Upper lobe of left lung (tissue), 6 donors: ENCODE results near the gene PLD3. TPM values are rescaled to one million over a fixed set of nuclear protein-coding genes. Genes with fewer than 3 reads are reported as not detected.
A peak's percentile ranks its signal among the peaks of the same experiment; 100 is the strongest.

Experiments used
- ATAC-seq, 2 donors: fragments of 200-7000 bp; cut with Tn5 transposase; one replicate each; pipeline ENCODE4 v1.9.1; 2022; ENCODE audit warnings: mild to moderate bottlenecking in 2 of 2, moderate library complexity in 2 of 2; ENCODE audit not compliant: low FRiP score in 2 of 2
- DNase-seq, 2 donors: peaks; one replicate each; pipeline ENCODE4 v3.0.0-alpha.2; 2019 to 2020
- H3K27ac ChIP-seq, 4 donors: fragments of 200-600 bp; sonication (generic); one replicate each; pipeline ENCODE4 v1.5.1; 2016 to 2019
- H3K27me3 ChIP-seq, 4 donors: fragments of 200-600 bp; sonication (generic); one replicate each; pipeline ENCODE4 v1.5.1; 2017 to 2019
- H3K36me3 ChIP-seq, 4 donors: fragments of 200-600 bp; sonication (generic); one replicate each; pipeline ENCODE4 v1.5.1; 2016 to 2019
- H3K4me1 ChIP-seq, 4 donors: fragments of 200-600 bp; sonication (generic); one replicate each; pipeline ENCODE4 v1.5.1; 2018 to 2019
- H3K4me3 ChIP-seq, 4 donors: fragments of 200-600 bp; sonication (generic); one replicate each; pipeline ENCODE4 v1.5.1; 2017 to 2019; ENCODE audit warnings: mild to moderate bottlenecking in 2 of 4, moderate library complexity in 1 of 4
- H3K9me3 ChIP-seq, 4 donors: fragments of 200-600 bp; sonication (generic); one replicate each; pipeline ENCODE4 v1.5.1; 2018 to 2019
- EP300 ChIP-seq, 4 donors: sonication (generic); formaldehyde crosslinking; IDR thresholded peaks; one replicate each; pipeline ENCODE4 v1.5.1; 2017; ENCODE audit warnings: antibody characterized with exemption in 4 of 4, control low read depth in 2 of 4
- POLR2A ChIP-seq, 4 donors: fragments of 450-650 bp; IDR thresholded peaks; one replicate each; pipeline ENCODE4 v1.5.1; 2016 to 2017; ENCODE audit warnings: antibody characterized with exemption in 4 of 4, mild to moderate bottlenecking in 2 of 4
- POLR2AphosphoS5 ChIP-seq, 2 donors: sonication (generic); formaldehyde crosslinking; IDR thresholded peaks; one replicate each; pipeline ENCODE4 v1.5.1; 2017; ENCODE audit warnings: antibody characterized with exemption in 2 of 2
- WGBS, 2 donors: methylation state at CpG; one replicate each; pipeline ENCODE4 v1.1.5; 2017 to 2018; 5-methylcytosine and 5-hydroxymethylcytosine counted together
- total RNA-seq, 6 donors: library from RNA; depleted of rRNA in 4 of 6; stranded (reverse); fragments of >200 nt in 4 of 6; gene quantifications; one replicate each; pipeline versions ENCODE4 v1.1.0 to v1.2.1, GENCODE V29; 2016 to 2021
- TF ChIP-seq, protein P1 (sequence below), 6 experiments: fragments of 450-650 bp in 4 of 6; fragments of 200-600 bp in 2 of 6; sonication (generic) in 2 of 6; IDR thresholded peaks; one replicate each; pipeline ENCODE4 v1.5.1; 2016 to 2019; ENCODE audit warnings: antibody characterized with exemption in 6 of 6
- donor health status: DM: no; HTN: no; CAD: no; lungs with moderate emphysema.
- donor health status: DM: no; HTN: yes; CAD: no; lungs with severe emphysema.

Gene PLD3
- total RNA-seq, 6 donors from 2014 or later: 257 to 710 (median 470) TPM

DNA sequence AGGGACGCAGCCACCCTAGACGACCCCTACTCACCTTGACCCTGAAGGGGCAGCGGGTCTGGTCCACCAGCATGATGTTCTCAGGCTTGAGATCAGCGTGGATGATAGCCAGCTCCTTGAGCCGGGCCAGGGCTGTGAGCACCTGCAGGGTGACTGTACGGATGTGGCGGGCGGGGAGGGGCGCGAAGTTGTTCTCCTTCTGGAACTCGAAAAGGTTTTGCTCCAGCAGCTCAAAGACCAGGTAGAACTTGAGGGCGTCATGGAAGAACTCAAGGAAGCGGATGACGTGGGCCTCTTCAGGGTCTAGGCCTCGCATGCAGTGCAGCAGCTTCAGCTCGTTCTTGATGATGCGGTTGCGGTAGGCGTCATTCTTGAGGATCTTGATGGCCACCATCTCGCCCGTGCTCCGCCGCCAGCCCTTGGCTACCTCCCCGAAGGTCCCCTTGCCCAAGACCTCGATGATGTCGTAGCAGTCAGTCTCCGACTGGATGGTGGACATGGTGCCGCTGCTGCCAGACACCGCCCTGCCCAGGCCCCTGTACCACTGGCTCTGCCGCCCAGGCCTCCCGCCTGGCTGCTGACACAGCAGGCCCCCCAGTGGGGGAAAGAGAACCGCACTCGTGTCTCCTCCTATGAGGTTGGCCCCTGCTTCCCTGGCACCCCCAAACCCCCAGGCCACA is 41.0 kb downstream of the PLD3 start:
- 94 to 96% methylated on average over 30 to 33 of the region's 33 CpGs for WGBS, 2 donors
- Histone ChIP-seq H3K27ac (no peak overlapping the region), H3K4me1 (peaks cover 4 to 24% (median 16%) of the 10 kb centered on the region in 4 donors), H3K27me3 (no peaks in the 10 kb centered on the region), H3K9me3 (no peaks in the 10 kb centered on the region), H3K36me3 (no peaks in the 10 kb centered on the region), H3K4me3 (no peak overlapping the region)
- peak in 1 of 2 donors; percentile 72 for DNase-seq
- no peak for TF ChIP-seq POLR2A (IDR thresholded peaks at IDR 0.05)
- TF ChIP-seq, protein P1, sequence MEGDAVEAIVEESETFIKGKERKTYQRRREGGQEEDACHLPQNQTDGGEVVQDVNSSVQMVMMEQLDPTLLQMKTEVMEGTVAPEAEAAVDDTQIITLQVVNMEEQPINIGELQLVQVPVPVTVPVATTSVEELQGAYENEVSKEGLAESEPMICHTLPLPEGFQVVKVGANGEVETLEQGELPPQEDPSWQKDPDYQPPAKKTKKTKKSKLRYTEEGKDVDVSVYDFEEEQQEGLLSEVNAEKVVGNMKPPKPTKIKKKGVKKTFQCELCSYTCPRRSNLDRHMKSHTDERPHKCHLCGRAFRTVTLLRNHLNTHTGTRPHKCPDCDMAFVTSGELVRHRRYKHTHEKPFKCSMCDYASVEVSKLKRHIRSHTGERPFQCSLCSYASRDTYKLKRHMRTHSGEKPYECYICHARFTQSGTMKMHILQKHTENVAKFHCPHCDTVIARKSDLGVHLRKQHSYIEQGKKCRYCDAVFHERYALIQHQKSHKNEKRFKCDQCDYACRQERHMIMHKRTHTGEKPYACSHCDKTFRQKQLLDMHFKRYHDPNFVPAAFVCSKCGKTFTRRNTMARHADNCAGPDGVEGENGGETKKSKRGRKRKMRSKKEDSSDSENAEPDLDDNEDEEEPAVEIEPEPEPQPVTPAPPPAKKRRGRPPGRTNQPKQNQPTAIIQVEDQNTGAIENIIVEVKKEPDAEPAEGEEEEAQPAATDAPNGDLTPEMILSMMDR (IDR thresholded peaks at IDR 0.05): no peak
- TF ChIP-seq EP300 (IDR thresholded peaks at IDR 0.05): no peak
- no peak for TF ChIP-seq POLR2AphosphoS5 (IDR thresholded peaks at IDR 0.05)
- no peak for ATAC-seq

DNA sequence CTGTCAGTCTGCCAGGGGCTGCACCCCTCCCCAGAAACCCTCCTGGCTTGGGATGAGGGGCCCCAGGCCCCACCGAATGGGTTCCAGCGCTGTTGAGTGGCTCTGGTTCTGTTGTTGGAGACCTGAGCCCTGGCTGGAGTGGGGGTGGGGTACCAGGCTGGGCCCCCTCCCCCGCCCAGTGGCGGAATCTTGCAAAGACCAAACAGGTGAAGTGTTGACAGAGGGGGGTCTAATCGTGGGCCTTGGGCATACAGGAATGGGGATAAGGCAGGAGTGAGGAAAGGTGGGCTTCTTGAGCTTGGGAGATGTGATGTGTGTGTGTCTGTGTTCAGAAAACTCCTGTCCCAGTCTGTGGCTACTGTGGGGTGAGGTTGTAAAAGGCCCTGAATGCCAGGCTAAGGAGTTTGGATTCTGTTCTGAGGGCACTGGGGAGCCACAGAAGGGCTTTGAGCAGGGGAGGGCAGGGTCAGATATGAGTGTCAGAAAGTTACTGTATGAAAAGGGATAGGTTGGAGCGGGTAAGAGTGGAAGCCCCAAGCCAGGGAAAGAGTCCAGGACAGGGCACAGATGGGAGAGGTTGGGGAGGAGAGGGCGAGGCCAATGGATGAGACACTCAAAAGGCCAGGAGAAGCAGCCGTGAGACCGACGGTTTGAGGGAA is 41.7 kb downstream of the PLD3 start, which contains the start of gene HIPK4:
TSS of gene HIPK4 (minus strand) at position 98 of the 659 bp plus-strand sequence. CDS start 279 bp downstream, outside the sequence.
- Histone ChIP-seq H3K36me3 (peaks cover 0 to 5% (median 2%) of the 10 kb centered on the region in 4 donors), H3K4me3 (no peak within 1 kb of the TSS), H3K27me3 (no peaks in the 10 kb centered on the region), H3K4me1 (peaks cover 4 to 24% (median 16%) of the 10 kb centered on the region in 4 donors), H3K9me3 (no peaks in the 10 kb centered on the region), H3K27ac (no peak within 1 kb of the TSS)
- no peak for DNase-seq
- 82 to 85% methylated on average over 9 to 10 of the region's 10 CpGs for WGBS, 2 donors
- ATAC-seq: no peak
- TF ChIP-seq, protein P1 (IDR thresholded peaks at IDR 0.05): no peak
- TF ChIP-seq POLR2AphosphoS5 (IDR thresholded peaks at IDR 0.05): no peak
- no peak for TF ChIP-seq EP300 (IDR thresholded peaks at IDR 0.05)
- no peak for TF ChIP-seq POLR2A (IDR thresholded peaks at IDR 0.05)

DNA sequence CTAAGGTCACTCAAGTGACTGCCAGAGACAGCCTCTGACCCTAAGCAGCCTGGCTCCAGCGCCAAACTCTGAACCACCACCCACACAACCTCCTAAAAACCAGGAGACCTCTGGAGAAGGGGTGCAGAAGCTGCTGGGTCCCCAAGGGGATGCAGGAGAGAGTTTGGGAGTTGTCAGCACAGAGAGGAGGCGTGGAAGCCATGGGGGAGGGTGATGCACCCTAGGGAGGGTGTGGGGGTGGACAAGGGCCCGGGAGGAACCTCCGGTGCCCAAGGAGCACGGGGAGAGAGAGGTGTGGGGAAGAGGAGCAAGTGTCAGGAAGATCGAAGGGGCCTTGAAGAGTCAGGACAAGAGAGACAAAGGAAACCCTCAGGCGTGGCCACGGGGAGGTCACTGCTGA is 43.6 kb downstream of the PLD3 start:
- Histone ChIP-seq H3K4me3 (no peak overlapping the region), H3K36me3 (peaks cover 0 to 24% (median 12%) of the 10 kb centered on the region in 4 donors), H3K4me1 (peaks cover 4 to 24% (median 16%) of the 10 kb centered on the region in 4 donors), H3K27me3 (no peaks in the 10 kb centered on the region), H3K27ac (peak overlapping the region in 3 of 4 donors; percentile 32 to 73 (median 71)), H3K9me3 (no peaks in the 10 kb centered on the region)
- no peak for DNase-seq
- no peak for ATAC-seq
- TF ChIP-seq, protein P1 (IDR thresholded peaks at IDR 0.05): no peak
- TF ChIP-seq POLR2A (IDR thresholded peaks at IDR 0.05) (no peak), EP300 (IDR thresholded peaks at IDR 0.05) (no peak), POLR2AphosphoS5 (IDR thresholded peaks at IDR 0.05) (no peak)
- WGBS, 2 donors: 71 to 77% methylated on average over 8 of the region's 8 CpGs

DNA sequence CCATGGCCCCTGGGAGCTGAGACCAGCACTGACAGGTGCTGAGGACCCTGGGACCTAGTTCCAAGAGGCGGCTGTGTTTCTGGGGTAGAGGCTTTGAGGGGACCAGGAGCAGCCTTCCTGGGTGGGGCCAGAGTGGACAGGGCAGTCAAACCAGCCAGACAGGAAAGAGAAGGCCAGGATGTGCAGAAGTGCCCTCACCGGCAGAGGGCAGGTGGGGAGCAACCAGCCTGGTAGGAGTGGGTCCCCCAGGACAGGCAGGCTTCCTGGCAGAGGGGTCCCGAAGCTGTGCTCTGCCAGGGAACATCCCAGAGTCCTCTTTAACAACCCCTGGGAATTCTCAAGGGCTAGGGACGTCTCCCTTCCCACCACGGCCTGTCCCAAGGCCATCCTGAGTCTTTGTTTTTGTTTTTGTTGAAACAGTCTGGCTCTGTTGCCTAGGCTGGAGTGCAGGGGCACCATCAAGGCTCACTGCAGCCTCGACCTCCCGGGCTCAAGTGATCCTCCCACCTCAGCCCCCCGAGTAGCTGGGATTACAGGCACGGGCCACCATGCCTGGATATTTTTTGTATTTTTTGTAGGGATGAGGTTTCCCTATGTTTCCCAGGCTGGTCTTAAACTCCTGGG is 44.5 kb downstream of the PLD3 start:
- peak overlapping the region in 3 of 4 donors; percentile 21 to 73 (median 71) for H3K27ac ChIP-seq
- 37 to 46% methylated on average over 9 of the region's 9 CpGs for WGBS, 2 donors
- peaks cover 4 to 24% (median 17%) of the 10 kb centered on the region in 4 donors for H3K4me1 ChIP-seq
- no peaks in the 10 kb centered on the region for H3K9me3 ChIP-seq
- TF ChIP-seq, protein P1 (IDR thresholded peaks at IDR 0.05): peak; percentile 43 to 70 (median 51)
- TF ChIP-seq EP300 (IDR thresholded peaks at IDR 0.05) (no peak), POLR2AphosphoS5 (IDR thresholded peaks at IDR 0.05) (peak in 1 of 2 donors; percentile 17), POLR2A (IDR thresholded peaks at IDR 0.05) (no peak)
- no peak overlapping the region for H3K4me3 ChIP-seq
- ATAC-seq: peak; percentile 23 to 60
- H3K27me3 ChIP-seq: no peaks in the 10 kb centered on the region
- H3K36me3 ChIP-seq: peaks cover 0 to 33% (median 19%) of the 10 kb centered on the region in 4 donors
- peak in 1 of 2 donors; percentile 81 for DNase-seq
